ENCODE measurements around the gene NPY. TPM values are rescaled to one million over a fixed set of nuclear protein-coding genes. Genes with fewer than 3 reads are reported as not detected.

Gene NPY
- total and polyA plus RNA-seq, 2 of the 8 experiments (the other 6 are each of a cell fraction or from before 2014, with no cell fraction given): 1.2 to 1.7 TPM

DNA sequence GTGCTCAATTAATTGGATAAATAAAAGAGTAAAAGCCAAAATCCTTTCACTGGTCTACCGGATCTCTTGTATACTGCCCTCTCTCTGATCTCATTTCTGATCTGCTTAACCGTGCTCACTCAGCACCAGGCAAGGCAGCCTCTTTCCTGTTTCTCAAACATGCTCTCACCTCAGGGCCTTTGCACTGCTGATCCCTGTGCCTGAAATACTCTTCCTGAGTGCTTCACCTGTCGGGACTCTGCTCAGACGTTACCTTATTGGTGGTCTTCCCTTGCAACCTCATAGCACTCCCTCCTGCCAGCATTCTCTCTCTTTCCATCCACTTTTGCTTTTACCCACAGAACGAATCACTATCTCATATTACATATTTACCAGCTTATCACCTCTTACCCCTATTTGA is 55.6 kb downstream of the NPY start:
- Histone ChIP-seq H3K27ac (ENCODE audit: low read depth, low read length) (no peak overlapping the region), H3K27me3 (replicated peaks in 1 of 4; ENCODE audit: control insufficient read depth in 3 of 4, extremely low read depth in 1 of 4, insufficient read depth in 3 of 4, low read length in 3 of 4) (peaks cover 0 to 13% (median 6%) of the 10 kb centered on the region in 4 experiments; a peak in 6 of 7 replicates), H4K8ac (ENCODE audit: extremely low read depth, insufficient read depth, low read length) (no peak overlapping the region), H2BK15ac (ENCODE audit: low read length) (no peak overlapping the region), H3K79me2 (ENCODE audit: control insufficient read depth in 1 of 2, insufficient read depth in 2 of 2, low read length in 2 of 2) (no peaks in the 10 kb centered on the region), H3K23ac (ENCODE audit: insufficient read length) (no peak overlapping the region), H2BK120ac (replicated peaks; ENCODE audit: low read depth, low read length) (no peak overlapping the region), H3K36me3 (ENCODE audit: control insufficient read depth in 2 of 4, insufficient read depth in 4 of 4, low read length in 3 of 4) (no peaks in the 10 kb centered on the region), H3K56ac (replicated peaks; ENCODE audit: insufficient read length, low read depth, low read length) (no peak overlapping the region), H3K4me1 (replicated peaks in 1 of 4; ENCODE audit: control insufficient read depth in 3 of 4, insufficient read depth in 4 of 4, low read length in 3 of 4) (peaks cover 1 to 29% (median 18%) of the 10 kb centered on the region in 4 experiments; a peak in 6 of 7 replicates), H2BK20ac (ENCODE audit: low read length) (no peak overlapping the region), H4K20me1 (replicated peaks in 1 of 2; ENCODE audit: control insufficient read depth in 1 of 2, insufficient read depth in 2 of 2, low read length in 2 of 2) (no peaks in the 10 kb centered on the region), H2BK12ac (ENCODE audit: low read depth, low read length) (no peak overlapping the region), H3K9me3 (ENCODE audit: insufficient read depth in 2 of 2, low read depth in 1 of 2, low read length in 1 of 2) (no peaks in the 10 kb centered on the region), H4K91ac (replicated peaks; ENCODE audit: insufficient read length, low read length) (no peak overlapping the region), H3K23me2 (ENCODE audit: low read depth, low read length) (no peaks in the 10 kb centered on the region; the same call in 1 of the 2 replicates), H3K4me3 (ENCODE audit: extremely low read depth in 1 of 4, insufficient read depth in 2 of 4, low read depth in 3 of 4, low read length in 4 of 4) (no peak overlapping the region), H3K4ac (replicated peaks; ENCODE audit: insufficient read length, low read depth, low read length) (no peak overlapping the region), H4K5ac (ENCODE audit: insufficient read length, low read depth, low read length) (no peak overlapping the region), H3K4me2 (ENCODE audit: insufficient read depth in 1 of 2, low read depth in 2 of 2, low read length in 2 of 2) (no peak overlapping the region; a peak in 1 of 4 replicates), H3K9ac (replicated peaks in 1 of 4; ENCODE audit: extremely low read depth in 1 of 4, low read depth in 3 of 4, low read length in 3 of 4) (no peak overlapping the region), H3K18ac (ENCODE audit: extremely low read depth, low read length) (no peak overlapping the region), H2AK5ac (ENCODE audit: low read depth, low read length) (no peak overlapping the region; the same call in 1 of the 2 replicates), H2AFZ (ENCODE audit: low read length) (no peak overlapping the region), H2BK5ac (ENCODE audit: low read depth, low read length) (no peak overlapping the region), H3K79me1 (ENCODE audit: low read depth, low read length) (no peaks in the 10 kb centered on the region; the same call in 1 of the 2 replicates), H3K14ac (ENCODE audit: insufficient read length) (no peak overlapping the region)
- ChIA-PET CTCF (ENCODE audit: partially characterized antibody) (interaction anchor here (0.6 to 3.7 kb wide), 5 partner anchors 9 to 246 kb away, joined by 3 to 18 read pairs (median 3); no protein-coding TSS in a partner anchor), POLR2A (ENCODE audit: partially characterized antibody) (interaction anchor here (1.6 to 1.8 kb wide), 2 partner anchors 7 to 15 kb away, joined by 4 to 5 read pairs; no protein-coding TSS in a partner anchor)
- DNase-seq (ENCODE audit: low read depth in 1 of 2, low spot score in 2 of 2): no peak
- TF ChIP-seq, protein P1, sequence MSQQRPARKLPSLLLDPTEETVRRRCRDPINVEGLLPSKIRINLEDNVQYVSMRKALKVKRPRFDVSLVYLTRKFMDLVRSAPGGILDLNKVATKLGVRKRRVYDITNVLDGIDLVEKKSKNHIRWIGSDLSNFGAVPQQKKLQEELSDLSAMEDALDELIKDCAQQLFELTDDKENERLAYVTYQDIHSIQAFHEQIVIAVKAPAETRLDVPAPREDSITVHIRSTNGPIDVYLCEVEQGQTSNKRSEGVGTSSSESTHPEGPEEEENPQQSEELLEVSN (IDR thresholded peaks at IDR 0.05): no peak
- TF ChIP-seq KDM5A (IDR thresholded peaks at IDR 0.05; ENCODE audit: low read length): no peak
- TF ChIP-seq KDM1A (IDR thresholded peaks at IDR 0.05; ENCODE audit: borderline replicate concordance, low read length): peak; percentile 65; the same call in 1 of the 2 replicates
- no peak for TF ChIP-seq CBX5 (IDR thresholded peaks at IDR 0.05; ENCODE audit: low read depth, low read length)
- no peak for FAIRE-seq
- WGBS, 2 experiments (ENCODE audit: extremely low coverage in 1 of 2, insufficient coverage in 1 of 2, insufficient read length in 1 of 2, insufficient replicate concordance in 2 of 2, low coverage in 1 of 2, low lambda C conversion rate in 2 of 2, missing lambda C conversion rate in 1 of 2): 80% methylated on average over 5 of the region's 5 CpGs; no CpG with 5 or more reads in 1 of the 2 experiments

Measured in H1 (cell line).